OCI-LY3 (cell line): ENCODE data around the gene CRCP.

ENCODE experiments used
- CTCF ChIP-seq: fragments of 200-600, 300-600 bp; sonication (generic); IDR thresholded peaks from 2 replicates; pipeline ENCODE4 v1.5.1; 2014; ENCODE audit warnings: antibody characterized with exemption, low read length, low read depth
- EZH2phosphoT487 ChIP-seq: fragments of 200-600 bp; shearing (Covaris generic); IDR thresholded peaks from 2 replicates; pipeline ENCODE4 v1.6.1; 2018; ENCODE audit warnings: antibody characterized with exemption, mixed run types, low read depth

- TF ChIP-seq CTCF, result no peak
- no peak for TF ChIP-seq EZH2phosphoT487
Observed at GRCh38 chr7:66187905-66188304, 73.3 kb downstream of the CRCP start.
